Upper lobe of left lung (tissue), 4 donors: Measurements from ENCODE around the gene NOTCH1.

Experiments
- CTCF ChIP-seq, 6 experiments: fragments of 450-650 bp in 4 of 6; fragments of 200-600 bp in 2 of 6; sonication (generic) in 2 of 6; IDR thresholded peaks; one replicate each; pipeline ENCODE4 v1.5.1; 2016 to 2019; ENCODE audit warnings: antibody characterized with exemption in 6 of 6
- POLR2AphosphoS5 ChIP-seq, 2 donors: sonication (generic); formaldehyde crosslinking; IDR thresholded peaks; one replicate each; pipeline ENCODE4 v1.5.1; 2017; ENCODE audit warnings: antibody characterized with exemption in 2 of 2

- TF ChIP-seq POLR2AphosphoS5 (IDR thresholded peaks at IDR 0.05) (no peak), CTCF (IDR thresholded peaks at IDR 0.05) (no peak)
These were observed 25.7 kb upstream of the NOTCH1 start for GRCh38 chr9:136571531-136571930.
